ENCODE measurements around the gene ARL5A. TPM values are rescaled to one million over a fixed set of nuclear protein-coding genes. Genes with fewer than 3 reads are reported as not detected.
A peak's percentile ranks its signal among the peaks of the same experiment; 100 is the strongest.

The ARL5A gene
- total and polyA plus RNA-seq, 9 of the 15 experiments (the other 6 are each of a cell fraction or from before 2014, with no cell fraction given): 16.3 to 117 (median 88.4) TPM

GRCh38 chr2:151775057-151775740 is 53.0 kb downstream of the ARL5A start (continued):
- TF ChIP-seq ZBTB1 (CRISPR knock-in tag; IDR thresholded peaks at IDR 0.05; ENCODE audit: borderline replicate concordance, low read depth): no peak
- no peak for TF ChIP-seq ZNF134 (CRISPR knock-in tag; conservative IDR thresholded peaks at IDR 0.05)
- no peak for TF ChIP-seq SUPT5H (IDR thresholded peaks at IDR 0.05)
- no peak for TF ChIP-seq PRPF4 (IDR thresholded peaks at IDR 0.05; ENCODE audit: insufficient read depth, low read depth, low read length, poor library complexity, severe bottlenecking)
- TF ChIP-seq POLR2B (IDR thresholded peaks at IDR 0.05; ENCODE audit: low read depth, partially characterized antibody): no peak
- TF ChIP-seq CCAR2 (IDR thresholded peaks at IDR 0.05; ENCODE audit: low read depth, low read length): no peak
- no peak for TF ChIP-seq MEIS2 (IDR thresholded peaks at IDR 0.05; ENCODE audit: partially characterized antibody)
- no peak for TF ChIP-seq TRIM28 (IDR thresholded peaks at IDR 0.05)
- TF ChIP-seq ARID3A (IDR thresholded peaks at IDR 0.05; ENCODE audit: borderline replicate concordance, low read depth, low read length): peak; percentile 68; the same call in 1 of the 2 replicates
- no peak for TF ChIP-seq NR1H2 (CRISPR knock-in tag; IDR thresholded peaks at IDR 0.05)
- no peak; the same call in 1 of the 2 replicates for TF ChIP-seq FOSL1 (tag; conservative IDR thresholded peaks at IDR 0.05)
- TF ChIP-seq FOS (IDR thresholded peaks at IDR 0.05; ENCODE audit: extremely low read depth, insufficient read length): no peak
- no peak for TF ChIP-seq MLX (CRISPR knock-in tag; conservative IDR thresholded peaks at IDR 0.05)
- TF ChIP-seq TRIM24 (IDR thresholded peaks at IDR 0.05): 0 out of 4 replicates have a peak, but pooled peaks of 1 of the 2 experiments have one; percentile 22
- TF ChIP-seq ZNF79 (CRISPR knock-in tag; IDR thresholded peaks at IDR 0.05; ENCODE audit: low read depth): no peak
- no peak for TF ChIP-seq U2AF1 (optimal IDR thresholded peaks at IDR 0.05; ENCODE audit: low read depth, low read length)
- TF ChIP-seq CBFA2T2 (conservative IDR thresholded peaks at IDR 0.05): peak; percentile 60
- TF ChIP-seq KDM1A (IDR thresholded peaks at IDR 0.05): no peak
- TF ChIP-seq COPS2 (conservative IDR thresholded peaks at IDR 0.05): no peak
- TF ChIP-seq RB1 (IDR thresholded peaks at IDR 0.05; ENCODE audit: low read depth): no peak
- TF ChIP-seq ASH1L (IDR thresholded peaks at IDR 0.05; ENCODE audit: borderline replicate concordance, low read depth, partially characterized antibody): no peak
- no peak for TF ChIP-seq ZFP1 (CRISPR knock-in tag; IDR thresholded peaks at IDR 0.05)
- no peak for TF ChIP-seq TCFL5 (CRISPR knock-in tag; conservative IDR thresholded peaks at IDR 0.05)
- no peak for TF ChIP-seq BCL6 (CRISPR knock-in tag; IDR thresholded peaks at IDR 0.05)
- no peak for TF ChIP-seq EWSR1 (IDR thresholded peaks at IDR 0.05; ENCODE audit: borderline replicate concordance, low read depth, partially characterized antibody)
- no peak for TF ChIP-seq SMARCC2 (IDR thresholded peaks at IDR 0.05; ENCODE audit: low read depth)
- TF ChIP-seq TARDBP (IDR thresholded peaks at IDR 0.05): no peak
- no peak for TF ChIP-seq NR2C1 (IDR thresholded peaks at IDR 0.05)
- TF ChIP-seq NR2C1 (tag; IDR thresholded peaks at IDR 0.05): no peak

Measured in K562 (cell line).